SK-N-SH treated with all-trans-retinoic acid at 6 μM for 48 hours (cell line): Measurements from ENCODE around the gene TIGD3.

Experiments
- ATAC-seq: fragments of 200-7000 bp; cut with Tn5 transposase; 3 replicates; pipeline ENCODE4 v1.9.1; 2020; ENCODE audit warnings: mild to moderate bottlenecking, moderate library complexity
- ARNTL ChIP-seq: fragments of 450-650 bp; formaldehyde crosslinking; IDR thresholded peaks from 2 replicates; pipeline ENCODE4 v1.5.0; 2020; ENCODE audit warnings: low read depth, mild to moderate bottlenecking, moderate library complexity, borderline replicate concordance
- BACH2 ChIP-seq: fragments of 250-450 bp; sonication (Bioruptor Pico); IDR thresholded peaks from 2 replicates; pipeline ENCODE4 v1.9.0; 2021; ENCODE audit warnings: mild to moderate bottlenecking, borderline replicate concordance
- CSDC2 ChIP-seq: fragments of 250-450 bp; sonication (Bioruptor Pico); IDR thresholded peaks from 2 replicates; pipeline ENCODE4 v1.5.0; 2020; ENCODE audit warnings: mild to moderate bottlenecking, moderate library complexity
- ESRRG ChIP-seq: fragments of 250-450 bp; sonication (Bioruptor Pico); IDR thresholded peaks from 2 replicates; pipeline ENCODE4 v1.6.1; 2021; ENCODE audit warnings: mild to moderate bottlenecking
- GLIS3 ChIP-seq: fragments of 250-450 bp; sonication (Bioruptor Pico); IDR thresholded peaks from 2 replicates; pipeline ENCODE4 v1.5.0; 2020; ENCODE audit warnings: mild to moderate bottlenecking, moderate library complexity
- ISL1 ChIP-seq: fragments of 250-450 bp; sonication (Bioruptor Pico); IDR thresholded peaks from 2 replicates; pipeline ENCODE4 v2.1.2; 2022; ENCODE audit warnings: mild to moderate bottlenecking, moderate library complexity
- OSR1 ChIP-seq: fragments of 250-450 bp; sonication (Bioruptor Pico); IDR thresholded peaks from 2 replicates; pipeline ENCODE4 v1.8.0; 2022; ENCODE audit warnings: moderate library complexity, mild to moderate bottlenecking, inconsistent platforms
- RARB ChIP-seq: fragments of 250-450 bp; sonication (Bioruptor Pico); IDR thresholded peaks from 2 replicates; pipeline ENCODE4 v1.8.0; 2021; ENCODE audit warnings: mild to moderate bottlenecking, moderate library complexity
- SNAI2 ChIP-seq: fragments of 250-450 bp; sonication (Bioruptor Pico); IDR thresholded peaks from 2 replicates; pipeline ENCODE4 v1.5.0; 2020; ENCODE audit warnings: mild to moderate bottlenecking, moderate library complexity
- TCF4 ChIP-seq: fragments of 250-450 bp; sonication (Bioruptor Pico); IDR thresholded peaks from 2 replicates; pipeline ENCODE4 v1.8.0; 2021; ENCODE audit warnings: mild to moderate bottlenecking, moderate library complexity, borderline replicate concordance
- ZC3H10 ChIP-seq: fragments of 250-450 bp; sonication (Bioruptor Pico); IDR thresholded peaks from 2 replicates; pipeline ENCODE4 v1.5.1; 2021; ENCODE audit warnings: mild to moderate bottlenecking, moderate library complexity
- ZFP3 ChIP-seq: fragments of 250-450 bp; sonication (Bioruptor Pico); IDR thresholded peaks from 2 replicates; pipeline ENCODE4 v1.5.0; 2020; ENCODE audit warnings: mild to moderate bottlenecking, moderate library complexity
- ZFP30 ChIP-seq: fragments of 450-650 bp; formaldehyde crosslinking; IDR thresholded peaks from 2 replicates; pipeline ENCODE4 v1.5.0; 2022; ENCODE audit warnings: mild to moderate bottlenecking, moderate library complexity
- ZNF565 ChIP-seq: fragments of 450-650 bp; formaldehyde crosslinking; conservative IDR thresholded peaks from 2 replicates; pipeline ENCODE4 v1.5.0; 2020; ENCODE audit warnings: low read depth, mild to moderate bottlenecking, moderate library complexity
- ZNF70 ChIP-seq: fragments of 450-650 bp; formaldehyde crosslinking; IDR thresholded peaks from 2 replicates; pipeline ENCODE4 v1.5.0; 2020; ENCODE audit warnings: mild to moderate bottlenecking, moderate library complexity
- ZNF8 ChIP-seq: fragments of 450-650 bp; formaldehyde crosslinking; IDR thresholded peaks from 2 replicates; pipeline ENCODE4 v1.5.0; 2020; ENCODE audit warnings: mild to moderate bottlenecking, moderate library complexity
- TF ChIP-seq, protein P1 (sequence below): fragments of 250-450 bp; sonication (Bioruptor Pico); IDR thresholded peaks from 2 replicates; pipeline ENCODE4 v1.8.0; 2020; ENCODE audit warnings: mild to moderate bottlenecking, moderate library complexity, borderline replicate concordance
- TF ChIP-seq, protein P2 (sequence below): fragments of 250-450 bp; sonication (Bioruptor Pico); IDR thresholded peaks from 2 replicates; pipeline ENCODE4 v1.8.0; 2021; ENCODE audit warnings: low read depth, mild to moderate bottlenecking, moderate library complexity, borderline replicate concordance
- TF ChIP-seq, protein P3 (sequence below): fragments of 250-450 bp; sonication (Bioruptor Pico); IDR thresholded peaks from 2 replicates; pipeline ENCODE4 v1.5.1; 2020; ENCODE audit warnings: low read depth, mild to moderate bottlenecking, moderate library complexity
- TF ChIP-seq, protein P4 (sequence below): fragments of 250-450 bp; sonication (Bioruptor Pico); IDR thresholded peaks from 2 replicates; pipeline ENCODE4 v1.5.1; 2021; ENCODE audit warnings: mild to moderate bottlenecking, moderate library complexity
- TF ChIP-seq, protein P5 (sequence below): fragments of 250-450 bp; sonication (Bioruptor Pico); IDR thresholded peaks from 2 replicates; pipeline ENCODE4 v1.5.0; 2020; ENCODE audit warnings: mild to moderate bottlenecking, moderate library complexity

The TIGD3 gene

DNA sequence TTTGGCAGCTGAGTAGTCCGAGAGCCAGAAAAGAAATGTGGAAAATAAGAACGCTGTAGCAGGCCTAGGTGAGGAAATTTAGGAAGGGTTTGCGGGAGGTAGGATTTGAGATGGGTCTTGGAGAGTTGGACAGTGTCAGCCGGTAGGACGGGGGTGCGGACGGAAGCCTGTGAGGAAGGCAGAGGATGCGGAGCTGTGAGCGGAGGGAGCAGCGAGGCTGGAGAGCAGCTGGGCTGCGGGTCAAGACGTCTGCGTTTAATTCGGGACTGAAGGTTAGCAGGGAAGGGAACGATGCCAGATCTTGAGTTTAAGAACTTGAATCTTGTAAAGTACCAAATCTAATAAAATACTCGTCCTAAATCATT lies 669 bp upstream of the TIGD3 start:
- TF ChIP-seq TCF4 (CRISPR knock-in tag) (no peak), SNAI2 (no peak), OSR1 (CRISPR knock-in tag) (no peak), ZNF8 (CRISPR knock-in tag) (no peak), ZFP30 (CRISPR knock-in tag) (no peak), BACH2 (no peak), GLIS3 (no peak), ESRRG (CRISPR knock-in tag) (no peak), ISL1 (no peak), RARB (CRISPR knock-in tag) (no peak)
- TF ChIP-seq, protein P1, sequence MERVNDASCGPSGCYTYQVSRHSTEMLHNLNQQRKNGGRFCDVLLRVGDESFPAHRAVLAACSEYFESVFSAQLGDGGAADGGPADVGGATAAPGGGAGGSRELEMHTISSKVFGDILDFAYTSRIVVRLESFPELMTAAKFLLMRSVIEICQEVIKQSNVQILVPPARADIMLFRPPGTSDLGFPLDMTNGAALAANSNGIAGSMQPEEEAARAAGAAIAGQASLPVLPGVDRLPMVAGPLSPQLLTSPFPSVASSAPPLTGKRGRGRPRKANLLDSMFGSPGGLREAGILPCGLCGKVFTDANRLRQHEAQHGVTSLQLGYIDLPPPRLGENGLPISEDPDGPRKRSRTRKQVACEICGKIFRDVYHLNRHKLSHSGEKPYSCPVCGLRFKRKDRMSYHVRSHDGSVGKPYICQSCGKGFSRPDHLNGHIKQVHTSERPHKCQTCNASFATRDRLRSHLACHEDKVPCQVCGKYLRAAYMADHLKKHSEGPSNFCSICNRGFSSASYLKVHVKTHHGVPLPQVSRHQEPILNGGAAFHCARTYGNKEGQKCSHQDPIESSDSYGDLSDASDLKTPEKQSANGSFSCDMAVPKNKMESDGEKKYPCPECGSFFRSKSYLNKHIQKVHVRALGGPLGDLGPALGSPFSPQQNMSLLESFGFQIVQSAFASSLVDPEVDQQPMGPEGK (CRISPR knock-in tag), result no peak
- TF ChIP-seq, protein P2, sequence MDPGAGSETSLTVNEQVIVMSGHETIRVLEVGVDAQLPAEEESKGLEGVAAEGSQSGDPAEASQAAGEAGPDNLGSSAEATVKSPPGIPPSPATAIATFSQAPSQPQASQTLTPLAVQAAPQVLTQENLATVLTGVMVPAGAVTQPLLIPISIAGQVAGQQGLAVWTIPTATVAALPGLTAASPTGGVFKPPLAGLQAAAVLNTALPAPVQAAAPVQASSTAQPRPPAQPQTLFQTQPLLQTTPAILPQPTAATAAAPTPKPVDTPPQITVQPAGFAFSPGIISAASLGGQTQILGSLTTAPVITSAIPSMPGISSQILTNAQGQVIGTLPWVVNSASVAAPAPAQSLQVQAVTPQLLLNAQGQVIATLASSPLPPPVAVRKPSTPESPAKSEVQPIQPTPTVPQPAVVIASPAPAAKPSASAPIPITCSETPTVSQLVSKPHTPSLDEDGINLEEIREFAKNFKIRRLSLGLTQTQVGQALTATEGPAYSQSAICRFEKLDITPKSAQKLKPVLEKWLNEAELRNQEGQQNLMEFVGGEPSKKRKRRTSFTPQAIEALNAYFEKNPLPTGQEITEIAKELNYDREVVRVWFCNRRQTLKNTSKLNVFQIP (CRISPR knock-in tag), result no peak
- TF ChIP-seq, protein P3, sequence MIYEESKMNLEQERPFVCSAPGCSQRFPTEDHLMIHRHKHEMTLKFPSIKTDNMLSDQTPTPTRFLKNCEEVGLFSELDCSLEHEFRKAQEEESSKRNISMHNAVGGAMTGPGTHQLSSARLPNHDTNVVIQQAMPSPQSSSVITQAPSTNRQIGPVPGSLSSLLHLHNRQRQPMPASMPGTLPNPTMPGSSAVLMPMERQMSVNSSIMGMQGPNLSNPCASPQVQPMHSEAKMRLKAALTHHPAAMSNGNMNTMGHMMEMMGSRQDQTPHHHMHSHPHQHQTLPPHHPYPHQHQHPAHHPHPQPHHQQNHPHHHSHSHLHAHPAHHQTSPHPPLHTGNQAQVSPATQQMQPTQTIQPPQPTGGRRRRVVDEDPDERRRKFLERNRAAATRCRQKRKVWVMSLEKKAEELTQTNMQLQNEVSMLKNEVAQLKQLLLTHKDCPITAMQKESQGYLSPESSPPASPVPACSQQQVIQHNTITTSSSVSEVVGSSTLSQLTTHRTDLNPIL (CRISPR knock-in tag), result no peak
- no peak; the same call in 2 of the 3 replicates for ATAC-seq

DNA sequence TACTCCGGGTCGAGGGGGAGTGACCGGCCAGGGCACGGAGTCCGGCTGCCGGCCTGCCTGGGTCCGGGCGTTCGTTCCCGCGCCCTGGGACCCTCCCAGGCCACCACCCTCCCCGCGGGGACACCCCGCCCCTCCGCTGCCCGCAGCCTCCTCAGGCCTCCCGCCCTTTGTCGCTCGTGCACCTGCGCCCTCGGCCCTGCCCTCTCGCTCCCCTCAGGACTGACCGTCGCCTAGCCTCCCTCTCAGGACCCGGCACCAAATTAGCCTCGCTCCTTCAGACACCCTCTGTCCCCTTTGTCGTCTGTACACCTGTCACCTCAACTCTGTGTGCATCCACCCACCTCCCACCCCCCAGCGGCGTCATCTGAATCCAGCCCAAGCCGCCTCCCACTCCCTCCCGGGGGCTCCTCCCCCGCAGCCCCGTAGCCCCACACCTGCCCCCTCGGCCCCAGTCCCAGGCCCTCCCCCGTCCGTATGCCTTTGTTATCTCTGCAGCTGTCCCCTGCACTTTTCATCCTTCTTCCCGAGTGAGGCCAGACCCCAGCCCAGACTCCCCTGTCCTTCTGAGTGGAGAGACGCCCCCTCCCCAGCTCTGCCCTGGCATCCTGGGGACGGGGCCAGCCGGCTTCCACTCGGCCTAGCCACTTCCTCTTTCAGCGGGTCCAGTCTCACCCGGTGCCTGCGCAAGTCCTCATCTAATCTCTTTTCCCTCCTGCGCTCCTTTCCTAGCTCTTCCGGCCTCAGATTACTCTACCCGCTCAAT lies 643 bp downstream of the TIGD3 start:
- TF ChIP-seq ISL1, result no peak
- TF ChIP-seq RARB (CRISPR knock-in tag), result no peak
- TF ChIP-seq, protein P2 (CRISPR knock-in tag), result no peak
- TF ChIP-seq, protein P4, sequence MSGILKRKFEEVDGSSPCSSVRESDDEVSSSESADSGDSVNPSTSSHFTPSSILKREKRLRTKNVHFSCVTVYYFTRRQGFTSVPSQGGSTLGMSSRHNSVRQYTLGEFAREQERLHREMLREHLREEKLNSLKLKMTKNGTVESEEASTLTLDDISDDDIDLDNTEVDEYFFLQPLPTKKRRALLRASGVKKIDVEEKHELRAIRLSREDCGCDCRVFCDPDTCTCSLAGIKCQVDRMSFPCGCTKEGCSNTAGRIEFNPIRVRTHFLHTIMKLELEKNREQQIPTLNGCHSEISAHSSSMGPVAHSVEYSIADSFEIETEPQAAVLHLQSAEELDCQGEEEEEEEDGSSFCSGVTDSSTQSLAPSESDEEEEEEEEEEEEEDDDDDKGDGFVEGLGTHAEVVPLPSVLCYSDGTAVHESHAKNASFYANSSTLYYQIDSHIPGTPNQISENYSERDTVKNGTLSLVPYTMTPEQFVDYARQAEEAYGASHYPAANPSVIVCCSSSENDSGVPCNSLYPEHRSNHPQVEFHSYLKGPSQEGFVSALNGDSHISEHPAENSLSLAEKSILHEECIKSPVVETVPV, result no peak
- no peak for TF ChIP-seq ARNTL (CRISPR knock-in tag)
- TF ChIP-seq ZNF70 (CRISPR knock-in tag), result no peak
- TF ChIP-seq GLIS3, result no peak
- TF ChIP-seq ZNF8 (CRISPR knock-in tag), result no peak
- TF ChIP-seq, protein P5, sequence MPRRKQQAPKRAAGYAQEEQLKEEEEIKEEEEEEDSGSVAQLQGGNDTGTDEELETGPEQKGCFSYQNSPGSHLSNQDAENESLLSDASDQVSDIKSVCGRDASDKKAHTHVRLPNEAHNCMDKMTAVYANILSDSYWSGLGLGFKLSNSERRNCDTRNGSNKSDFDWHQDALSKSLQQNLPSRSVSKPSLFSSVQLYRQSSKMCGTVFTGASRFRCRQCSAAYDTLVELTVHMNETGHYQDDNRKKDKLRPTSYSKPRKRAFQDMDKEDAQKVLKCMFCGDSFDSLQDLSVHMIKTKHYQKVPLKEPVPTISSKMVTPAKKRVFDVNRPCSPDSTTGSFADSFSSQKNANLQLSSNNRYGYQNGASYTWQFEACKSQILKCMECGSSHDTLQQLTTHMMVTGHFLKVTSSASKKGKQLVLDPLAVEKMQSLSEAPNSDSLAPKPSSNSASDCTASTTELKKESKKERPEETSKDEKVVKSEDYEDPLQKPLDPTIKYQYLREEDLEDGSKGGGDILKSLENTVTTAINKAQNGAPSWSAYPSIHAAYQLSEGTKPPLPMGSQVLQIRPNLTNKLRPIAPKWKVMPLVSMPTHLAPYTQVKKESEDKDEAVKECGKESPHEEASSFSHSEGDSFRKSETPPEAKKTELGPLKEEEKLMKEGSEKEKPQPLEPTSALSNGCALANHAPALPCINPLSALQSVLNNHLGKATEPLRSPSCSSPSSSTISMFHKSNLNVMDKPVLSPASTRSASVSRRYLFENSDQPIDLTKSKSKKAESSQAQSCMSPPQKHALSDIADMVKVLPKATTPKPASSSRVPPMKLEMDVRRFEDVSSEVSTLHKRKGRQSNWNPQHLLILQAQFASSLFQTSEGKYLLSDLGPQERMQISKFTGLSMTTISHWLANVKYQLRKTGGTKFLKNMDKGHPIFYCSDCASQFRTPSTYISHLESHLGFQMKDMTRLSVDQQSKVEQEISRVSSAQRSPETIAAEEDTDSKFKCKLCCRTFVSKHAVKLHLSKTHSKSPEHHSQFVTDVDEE, result no peak
- no peak for TF ChIP-seq ZFP30 (CRISPR knock-in tag)
- no peak for TF ChIP-seq OSR1 (CRISPR knock-in tag)
- TF ChIP-seq, protein P1 (CRISPR knock-in tag), result no peak
- TF ChIP-seq ZC3H10 (CRISPR knock-in tag), result no peak
- no peak for TF ChIP-seq CSDC2 (CRISPR knock-in tag)
- TF ChIP-seq SNAI2, result no peak
- TF ChIP-seq ZNF565 (CRISPR knock-in tag), result no peak
- TF ChIP-seq, protein P3 (CRISPR knock-in tag), result no peak
- no peak for TF ChIP-seq ESRRG (CRISPR knock-in tag)
- no peak for TF ChIP-seq ZFP3 (CRISPR knock-in tag)
- TF ChIP-seq, all 23 proteins: peak for 0
- peak; percentile 12 for ATAC-seq
